Osteoblast (primary cell): Measurements from ENCODE around the gene NCK2. TPM values are rescaled to one million over a fixed set of nuclear protein-coding genes. Genes with fewer than 3 reads are reported as not detected.

ENCODE experiments used
- DNase-seq: peaks from one replicate; pipeline ENCODE4 v3.0.0; 2011; ENCODE audit warnings: low spot score, mixed read lengths; ENCODE audit not compliant: insufficient read length; ENCODE audit errors: missing footprints
- H2AFZ ChIP-seq: 2 replicates; pipeline ENCODE4 v1.6.0; 2011; ENCODE audit warnings: mild to moderate bottlenecking, low read length
- H3K27ac ChIP-seq: 2 replicates; pipeline ENCODE4 v1.5.1; 2011; ENCODE audit warnings: mild to moderate bottlenecking, low read depth, low read length, moderate library complexity
- H3K27me3 ChIP-seq: 2 replicates; pipeline ENCODE4 v1.6.0; 2012; ENCODE audit warnings: mild to moderate bottlenecking, control low read depth, inconsistent platforms, low read length, moderate library complexity; ENCODE audit not compliant: insufficient read depth
- H3K36me3 ChIP-seq: 2 replicates; pipeline ENCODE4 v1.5.1; 2011; ENCODE audit warnings: mild to moderate bottlenecking, low read length, control low read depth, moderate library complexity; ENCODE audit not compliant: insufficient read depth
- H3K4me1 ChIP-seq: 2 replicates; pipeline ENCODE4 v1.5.1; 2011; ENCODE audit warnings: mild to moderate bottlenecking, low read length, control low read depth, moderate library complexity; ENCODE audit not compliant: insufficient read depth
- H3K4me2 ChIP-seq: 2 replicates; pipeline ENCODE4 v1.6.0; 2011; ENCODE audit warnings: mild to moderate bottlenecking, low read length; ENCODE audit not compliant: insufficient read depth
- H3K4me3 ChIP-seq: fragments of 200-600 bp; sonication (generic); 3 replicates; pipeline ENCODE4 v1.5.1; 2012; ENCODE audit warnings: mild to moderate bottlenecking, low read length, inconsistent platforms; ENCODE audit not compliant: insufficient read depth
- H3K79me2 ChIP-seq: 2 replicates; pipeline ENCODE4 v1.6.0; 2012; ENCODE audit warnings: mild to moderate bottlenecking, low read length, control low read depth, inconsistent platforms; ENCODE audit not compliant: insufficient read depth
- H3K9me3 ChIP-seq: 2 replicates; pipeline ENCODE4 v1.5.1; 2011; ENCODE audit warnings: low read depth, low read length, control low read depth
- H4K20me1 ChIP-seq: 2 replicates; pipeline ENCODE4 v1.6.0; 2012; ENCODE audit warnings: mild to moderate bottlenecking, low read length, control low read depth; ENCODE audit not compliant: insufficient read depth
- CTCF ChIP-seq: IDR thresholded peaks from 2 replicates; pipeline ENCODE4 v1.5.1; 2011; ENCODE audit warnings: mild to moderate bottlenecking, low read depth, low read length, moderate library complexity; ENCODE audit errors: extremely low read depth
- total RNA-seq: library from RNA; depleted of rRNA; stranded (reverse); fragments of >200 nt; gene quantifications from 2 replicates; pipeline ENCODE4 v1.2.3, GENCODE V29; 2012

NCK2 gene
- total RNA-seq, 1 donor: 28.6 TPM

- no peak for DNase-seq
- Histone ChIP-seq H3K4me3 (no peak overlapping the region), H3K27me3 (no peaks in the 10 kb centered on the region), H4K20me1 (peaks cover 44% of the 10 kb centered on the region), H2AFZ (no peak overlapping the region), H3K4me1 (no peaks in the 10 kb centered on the region), H3K79me2 (peaks cover 58% of the 10 kb centered on the region), H3K27ac (no peak overlapping the region), H3K4me2 (no peak overlapping the region), H3K36me3 (no peaks in the 10 kb centered on the region), H3K9me3 (no peaks in the 10 kb centered on the region)
- TF ChIP-seq CTCF: no peak
Observed at GRCh38 chr2:105779394-105779793, 34.7 kb downstream of the NCK2 start.

DNA sequence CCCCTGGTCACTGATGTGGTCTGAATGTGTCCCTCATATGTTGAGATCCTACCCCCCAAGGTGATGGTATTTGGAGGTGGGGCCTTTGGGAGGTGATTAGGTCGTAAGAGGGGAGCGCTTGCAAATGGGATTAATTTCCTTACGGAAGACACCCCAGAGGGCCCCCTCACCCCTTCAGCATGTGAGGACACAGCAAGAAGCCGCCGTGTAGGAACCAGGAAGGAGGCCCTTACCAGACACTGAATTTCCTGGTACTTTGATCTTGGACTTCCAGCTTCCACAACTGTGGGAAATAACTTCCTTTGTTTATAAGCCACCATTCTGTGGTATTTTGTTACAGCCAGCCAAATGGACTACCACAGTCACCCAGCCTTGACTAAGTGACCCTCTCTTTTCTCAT, 35.9 kb downstream of the NCK2 start:
- TF ChIP-seq CTCF: no peak

DNA sequence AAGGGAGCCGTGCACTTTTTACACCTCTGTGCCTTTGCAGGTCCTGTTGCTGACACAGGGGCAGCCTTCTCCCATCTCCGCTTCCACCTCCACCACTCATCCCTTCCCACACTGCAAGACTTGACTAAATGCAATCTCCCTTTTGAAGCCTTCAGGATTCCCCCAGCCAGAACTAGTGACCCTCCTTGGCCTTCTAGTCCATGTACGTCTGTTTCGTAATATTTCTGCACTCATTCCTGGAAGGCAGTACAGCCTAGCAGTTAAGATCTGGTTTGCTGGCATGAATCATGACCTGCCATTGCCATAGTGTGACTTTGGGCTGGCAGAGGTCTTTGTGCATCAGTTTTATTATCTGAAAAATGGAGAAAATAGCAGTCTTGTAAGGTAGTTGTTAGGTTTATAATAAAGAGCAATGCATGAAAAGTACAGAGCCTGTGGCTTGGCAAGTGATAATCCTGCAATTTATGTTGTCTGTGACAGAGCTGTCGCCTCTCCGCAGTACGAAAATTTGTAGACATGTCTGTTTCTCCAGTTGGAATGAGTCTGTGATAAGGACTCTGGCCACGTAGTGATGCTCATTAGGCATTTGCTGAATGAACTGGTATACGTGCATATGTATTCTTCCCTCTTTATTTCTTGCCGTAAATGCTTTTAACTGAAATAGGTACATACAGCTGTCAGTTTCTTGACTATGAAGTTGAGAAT, 36.7 kb downstream of the NCK2 start:
- Histone ChIP-seq H3K27me3 (no peaks in the 10 kb centered on the region), H3K9me3 (no peaks in the 10 kb centered on the region), H2AFZ (no peak overlapping the region), H3K4me3 (no peak overlapping the region), H3K4me2 (no peak overlapping the region), H4K20me1 (peaks cover 48% of the 10 kb centered on the region), H3K79me2 (peaks cover 49% of the 10 kb centered on the region), H3K4me1 (no peaks in the 10 kb centered on the region), H3K27ac (no peak overlapping the region), H3K36me3 (no peaks in the 10 kb centered on the region)
- no peak for TF ChIP-seq CTCF
- DNase-seq: no peak

More for the DNA sequence above, 35.9 kb downstream of the NCK2 start:
- Histone ChIP-seq H4K20me1 (peaks cover 47% of the 10 kb centered on the region), H3K27me3 (no peaks in the 10 kb centered on the region), H3K27ac (no peak overlapping the region), H3K9me3 (no peaks in the 10 kb centered on the region), H3K4me1 (no peaks in the 10 kb centered on the region), H3K4me3 (no peak overlapping the region), H3K4me2 (no peak overlapping the region), H2AFZ (no peak overlapping the region), H3K36me3 (no peaks in the 10 kb centered on the region), H3K79me2 (peaks cover 53% of the 10 kb centered on the region)
- DNase-seq: no peak

DNA sequence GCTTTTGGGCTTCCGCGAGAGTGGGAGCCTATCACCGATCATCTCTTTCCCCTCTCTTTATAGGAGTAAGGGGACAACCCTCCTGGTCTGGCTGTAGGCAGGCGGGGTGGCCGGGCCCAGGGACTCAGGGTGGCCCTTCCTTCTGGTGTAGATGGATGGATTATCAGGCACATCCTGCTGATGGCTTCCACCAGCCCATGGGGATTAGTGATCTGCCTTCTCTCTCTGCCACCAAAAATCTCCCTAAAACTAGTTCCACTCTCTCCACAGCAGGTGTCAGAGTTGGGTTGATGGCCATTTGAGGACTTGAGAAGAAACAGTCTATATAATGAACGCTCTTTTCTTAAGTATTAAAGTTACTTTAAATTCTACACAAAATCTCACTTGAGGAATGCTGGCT, 37.4 kb downstream of the NCK2 start:
- no peaks in the 10 kb centered on the region for H3K9me3 ChIP-seq
- H3K27ac ChIP-seq: no peak overlapping the region
- H3K36me3 ChIP-seq: no peaks in the 10 kb centered on the region
- no peak for DNase-seq
- no peak overlapping the region for H3K4me3 ChIP-seq
- H3K27me3 ChIP-seq: no peaks in the 10 kb centered on the region
- H3K4me2 ChIP-seq: no peak overlapping the region
- no peak overlapping the region for H2AFZ ChIP-seq
- H3K4me1 ChIP-seq: no peaks in the 10 kb centered on the region
- H4K20me1 ChIP-seq: peaks cover 49% of the 10 kb centered on the region
- H3K79me2 ChIP-seq: peaks cover 48% of the 10 kb centered on the region
- TF ChIP-seq CTCF: no peak
